GM21526 (cell line): ENCODE measurements around the gene ACAP2.
"Not testable (repeated sequence)": the region's sequence is repeated elsewhere in the genome, so short reads cannot be mapped to it uniquely, and the experiment has no call there.

Experiments used
- ATAC-seq: cut with Tn5 transposase; IDR thresholded peaks from one replicate; pipeline ENCODE4 v1.9.1; 2021; ENCODE audit warnings: moderate library complexity; ENCODE audit not compliant: unreplicated experiment, low FRiP score

Gene ACAP2

DNA sequence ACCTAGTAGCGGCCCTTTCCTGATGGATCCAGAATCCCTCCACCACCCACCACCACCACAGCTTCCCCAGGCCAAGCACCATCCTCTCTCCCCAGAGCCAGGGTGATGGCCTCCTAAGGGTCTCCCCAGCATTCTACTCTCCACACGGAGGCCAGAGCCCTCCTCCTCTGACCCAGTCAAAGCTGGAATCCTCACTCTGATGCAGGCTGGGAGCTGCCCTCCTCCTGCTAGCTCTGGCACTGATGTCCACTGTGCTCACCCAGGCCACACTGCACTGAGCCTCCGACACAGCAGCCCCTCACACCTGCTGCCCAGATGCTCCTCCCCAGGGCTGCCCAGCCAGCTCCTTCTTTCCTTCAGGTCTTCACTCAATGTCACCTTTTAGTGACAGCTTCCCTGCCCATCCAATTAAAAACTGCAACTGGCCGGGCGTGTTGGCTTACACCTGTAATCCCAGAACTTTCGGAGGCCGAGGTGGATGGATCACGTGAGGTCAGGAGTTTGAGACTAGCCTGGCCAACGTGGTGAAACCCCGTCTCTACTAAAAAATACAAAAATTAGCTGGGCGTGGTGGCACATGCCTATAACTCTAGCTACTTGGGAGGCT lies 192.9 kb downstream of the ACAP2 start:
- no peak for ATAC-seq

DNA sequence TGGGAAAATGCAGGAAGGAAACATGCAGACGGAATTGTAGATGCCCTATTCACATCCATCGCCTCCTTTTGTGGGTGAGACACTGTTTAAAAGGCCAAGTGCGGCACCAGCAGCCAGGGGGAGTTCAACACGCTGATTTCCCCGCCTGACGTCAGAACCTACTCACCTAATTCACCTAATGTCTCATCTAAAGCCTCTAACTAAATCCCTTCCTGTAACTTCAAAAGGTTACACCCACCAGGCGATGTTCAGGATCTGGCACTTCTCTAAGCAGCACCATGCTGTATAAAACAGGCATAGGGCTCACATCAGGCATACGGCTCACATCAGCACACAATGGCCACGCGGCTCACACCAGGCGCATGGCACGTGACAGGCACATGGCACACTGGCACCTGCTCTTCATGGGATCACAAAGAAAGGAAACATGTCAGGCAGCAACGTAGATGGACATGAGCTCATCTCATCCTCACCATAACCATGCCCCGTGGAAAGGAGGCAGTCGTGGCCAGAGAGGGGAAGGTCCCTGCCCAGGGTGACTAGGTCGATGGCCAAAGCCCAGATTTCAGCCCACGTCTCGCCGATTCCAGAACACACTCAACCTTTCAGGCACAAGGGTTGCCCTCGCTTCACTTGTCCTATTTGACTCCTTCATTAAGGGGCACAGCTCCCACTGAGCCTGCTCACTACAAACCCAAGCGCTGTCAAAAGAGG lies 193.6 kb downstream of the ACAP2 start:
- ATAC-seq = no peak

DNA sequence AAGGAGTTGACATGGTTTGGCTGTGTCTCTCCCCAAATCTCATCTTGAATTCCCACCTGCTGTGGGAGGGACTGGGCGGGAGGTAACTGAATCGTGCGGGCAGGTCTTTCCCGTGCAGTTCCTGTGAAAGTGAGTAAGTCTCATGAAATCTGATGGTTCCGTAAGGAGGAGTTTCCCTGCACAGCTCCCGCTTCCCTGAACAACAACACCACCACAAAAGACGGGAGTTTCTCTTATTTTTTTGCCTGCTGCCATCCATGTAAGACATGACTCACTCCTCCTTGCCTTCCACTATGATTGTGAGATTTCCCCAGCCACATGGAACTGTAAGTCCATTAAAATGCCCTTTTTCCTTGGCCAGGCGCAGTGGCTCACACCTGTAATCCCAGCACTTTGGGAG lies 194.5 kb downstream of the ACAP2 start:
- ATAC-seq = no peak

- ATAC-seq = no peak
These were observed 195.0 kb downstream of the ACAP2 start for GRCh38 chr3:195247863-195248189.

GRCh38 chr3:195247086-195247862 lies 195.5 kb downstream of the ACAP2 start:
- no peak for ATAC-seq

DNA sequence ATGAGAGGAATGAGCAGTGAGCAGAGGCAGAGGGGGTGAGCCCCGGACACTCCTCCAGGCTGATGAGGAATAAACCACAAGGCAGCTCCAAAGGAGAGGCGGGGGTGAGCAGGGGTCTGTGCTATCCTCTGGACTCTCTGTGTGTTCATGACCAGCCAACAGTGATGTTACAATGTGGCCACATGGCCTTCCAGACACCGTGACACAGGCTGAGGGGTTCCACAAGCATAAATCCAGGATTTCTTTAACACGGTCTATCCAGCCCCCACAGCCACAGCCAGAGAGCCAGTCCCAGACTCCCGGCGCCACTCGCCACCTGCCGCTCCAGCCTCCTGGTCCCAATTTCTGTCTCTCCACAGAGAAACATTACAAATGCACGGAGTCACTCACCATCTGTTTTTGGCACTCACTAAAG lies 196.2 kb downstream of the ACAP2 start:
- no peak for ATAC-seq

DNA sequence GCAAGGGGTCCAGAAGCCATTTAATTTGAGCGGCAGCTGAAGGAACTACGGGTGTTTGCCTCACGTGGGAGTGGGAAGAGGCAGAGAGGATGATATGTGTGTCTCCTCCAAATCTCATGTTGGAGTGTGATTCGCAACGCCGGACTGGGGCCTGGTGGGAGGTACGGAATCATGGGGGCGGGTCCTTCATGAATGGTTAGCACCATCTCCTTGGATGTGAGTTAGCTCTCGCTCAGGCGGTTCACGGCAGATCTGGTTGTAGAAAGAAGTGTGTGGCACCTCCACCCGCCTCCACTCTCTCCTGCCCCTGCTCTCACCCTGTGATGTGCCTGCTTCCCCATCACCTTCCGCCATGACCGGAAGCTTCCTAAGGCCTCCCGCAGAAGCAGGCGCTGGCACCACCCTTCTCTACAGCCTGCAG lies 197.3 kb downstream of the ACAP2 start:
- ATAC-seq = no peak

- ATAC-seq = no peak
These were observed 201.0 kb downstream of the ACAP2 start for GRCh38 chr3:195241592-195242355.

- no peak for ATAC-seq
These were observed 201.9 kb downstream of the ACAP2 start for GRCh38 chr3:195240939-195241338.

- ATAC-seq = no peak
These were observed 202.6 kb downstream of the ACAP2 start for GRCh38 chr3:195240171-195240701.

DNA sequence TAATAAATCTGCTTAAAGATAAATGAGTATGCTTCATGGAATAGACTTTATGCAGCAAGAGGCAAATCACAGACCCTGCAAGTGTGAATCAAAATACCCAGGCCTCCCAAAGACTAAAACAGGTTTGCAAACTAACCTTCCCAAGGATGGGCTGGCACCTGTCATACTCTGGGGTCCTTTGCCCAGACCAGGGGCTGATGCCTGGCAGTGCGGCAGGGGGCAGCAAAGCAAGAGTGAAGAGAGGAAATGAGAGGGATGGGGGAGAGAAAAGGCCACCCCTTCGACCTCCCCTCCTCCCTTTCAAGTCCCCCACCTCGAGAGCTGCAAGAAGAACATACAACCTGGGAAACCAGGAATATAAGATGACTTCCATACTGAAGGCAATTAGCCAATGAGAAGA lies 203.7 kb downstream of the ACAP2 start:
- no peak for ATAC-seq

GRCh38 chr3:195238586-195239118 lies 204.2 kb downstream of the ACAP2 start:
- ATAC-seq = no peak

- ATAC-seq = no peak
These were observed 204.7 kb downstream of the ACAP2 start for GRCh38 chr3:195238081-195238571.

DNA sequence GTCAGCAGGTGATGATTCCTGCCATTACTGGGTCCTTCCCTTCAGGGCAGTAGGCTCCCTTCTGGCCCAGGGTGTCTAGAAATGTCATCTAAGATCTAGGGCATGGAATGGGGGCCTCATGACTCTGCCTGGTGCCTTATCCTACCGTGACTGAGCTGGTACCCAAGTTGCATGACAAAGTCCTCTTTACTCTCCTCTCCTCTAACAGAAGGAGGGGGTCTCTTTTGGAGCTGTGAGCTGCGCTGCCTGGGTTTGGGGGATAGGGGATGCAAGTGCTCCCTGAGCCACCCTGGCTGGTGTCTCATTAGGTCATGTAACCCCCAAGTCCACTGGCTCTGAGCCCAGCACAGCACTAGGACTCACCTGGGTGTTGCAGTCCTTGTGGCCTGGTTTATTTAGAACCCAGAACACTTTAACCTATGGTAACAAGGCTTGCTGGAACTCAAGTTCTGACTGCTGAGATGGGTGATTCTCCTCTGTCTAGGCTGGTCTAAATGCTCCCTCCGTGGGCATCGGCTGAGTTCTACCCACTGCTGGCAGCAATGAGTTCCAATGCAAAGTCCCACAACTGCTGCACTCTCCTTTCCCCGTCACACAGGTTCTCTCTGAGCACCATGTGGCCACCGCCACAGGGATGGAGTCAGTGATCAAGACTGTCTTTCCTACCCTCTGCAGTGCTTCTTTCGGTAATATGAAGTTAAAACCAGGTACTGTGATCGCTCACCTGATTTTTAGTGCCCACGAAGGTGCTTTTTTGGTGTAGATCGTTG lies 205.8 kb downstream of the ACAP2 start:
- ATAC-seq = no peak

DNA sequence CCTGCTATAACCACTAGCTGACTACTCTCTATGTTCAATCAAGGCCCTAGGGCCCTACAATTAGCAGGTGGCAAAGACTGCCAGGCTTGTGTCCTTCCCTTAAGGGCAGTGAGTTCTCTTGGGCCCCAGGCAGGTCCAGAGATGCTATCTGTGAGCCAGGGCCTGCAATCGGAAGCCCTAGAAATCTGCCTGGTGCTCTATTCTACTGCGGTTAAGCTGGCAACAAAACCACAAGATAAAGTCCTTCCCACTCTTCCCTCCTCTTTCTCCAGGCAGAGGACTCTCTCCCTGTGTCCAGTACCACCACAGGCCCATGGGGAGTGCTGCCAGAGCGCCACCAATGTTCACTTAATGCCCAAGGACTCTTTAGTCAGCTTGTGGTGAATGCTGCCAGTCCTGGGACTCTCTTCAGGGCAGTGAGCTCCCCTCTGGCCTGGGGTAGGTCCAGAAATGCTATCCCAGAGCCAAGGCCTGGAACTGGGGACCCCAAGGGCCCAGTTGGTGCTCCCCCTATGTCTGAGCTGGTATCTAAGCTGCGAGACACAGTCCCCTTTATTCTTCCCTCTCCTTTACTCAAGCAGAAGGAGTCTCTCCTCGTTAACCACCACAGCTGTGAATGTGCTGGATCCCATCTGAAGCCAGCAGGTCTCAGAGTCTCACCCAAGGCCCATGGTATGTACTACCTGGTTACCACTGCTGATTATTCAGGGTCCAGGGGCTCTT lies 206.6 kb downstream of the ACAP2 start:
- no peak for ATAC-seq

GRCh38 chr3:195230244-195230643 lies 212.6 kb downstream of the ACAP2 start:
- no peak for ATAC-seq

DNA sequence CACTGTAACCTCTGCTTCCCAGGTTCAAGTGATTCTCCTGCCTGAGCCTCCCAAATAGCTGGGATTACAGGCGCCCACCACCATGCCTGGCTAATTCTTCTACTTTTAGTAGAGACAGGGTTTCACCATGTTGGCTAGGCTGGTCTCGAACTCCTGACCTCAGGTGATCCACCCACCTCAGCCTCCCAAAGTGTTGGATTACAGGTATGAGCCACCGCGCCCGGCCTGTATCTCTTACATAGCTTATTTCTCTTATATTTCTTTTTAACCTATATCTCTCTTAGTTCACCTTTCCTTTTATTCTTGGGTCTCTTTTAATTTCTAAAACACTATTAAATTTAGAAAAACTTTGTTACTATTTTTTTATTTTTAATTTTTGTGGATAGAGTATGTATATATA lies 213.9 kb downstream of the ACAP2 start:
- ATAC-seq = not testable (repeated sequence)

DNA sequence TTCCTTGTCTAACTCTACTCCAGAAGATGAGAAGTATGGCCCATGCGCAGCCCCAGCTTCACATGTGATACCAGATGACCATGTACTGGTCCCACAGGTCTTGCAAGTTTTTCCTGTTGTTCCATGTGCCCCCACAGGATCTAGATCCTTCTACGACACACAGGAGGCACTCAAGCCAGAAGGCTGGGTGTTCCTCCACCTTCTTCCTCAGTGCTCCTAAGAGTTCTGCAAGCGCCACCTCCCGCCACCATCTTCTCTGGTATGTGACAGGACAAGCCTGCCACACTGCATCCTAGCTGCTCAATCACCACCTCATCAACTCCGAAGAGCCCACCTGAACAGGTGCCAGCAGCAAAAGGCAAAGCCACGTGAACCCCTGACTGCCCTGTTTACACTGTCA lies 214.9 kb downstream of the ACAP2 start:
- ATAC-seq = no peak

- no peak for ATAC-seq
These were observed 215.8 kb downstream of the ACAP2 start for GRCh38 chr3:195226900-195227447.
